ENCODE data around the gene STOM.

DNA sequence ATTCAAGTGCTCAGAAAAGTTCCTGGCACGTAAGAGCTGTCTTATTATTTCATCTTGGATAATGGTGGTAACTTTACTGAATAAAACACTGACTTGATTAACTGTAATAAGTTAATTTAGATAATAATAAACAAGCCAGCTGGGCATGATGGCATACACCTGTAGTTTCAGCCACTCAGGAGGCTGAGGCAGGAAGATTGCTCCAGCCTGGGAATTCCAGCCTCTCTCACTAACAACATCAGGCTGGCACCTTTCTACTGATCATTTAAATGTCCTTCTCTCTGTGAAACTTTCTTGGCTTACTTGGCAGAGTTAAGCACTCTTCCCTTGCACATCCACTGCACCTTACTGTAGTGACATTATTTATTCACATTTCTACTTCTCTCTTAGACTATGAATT lies 20.0 kb downstream of the STOM start:
- TF ChIP-seq, protein P1, sequence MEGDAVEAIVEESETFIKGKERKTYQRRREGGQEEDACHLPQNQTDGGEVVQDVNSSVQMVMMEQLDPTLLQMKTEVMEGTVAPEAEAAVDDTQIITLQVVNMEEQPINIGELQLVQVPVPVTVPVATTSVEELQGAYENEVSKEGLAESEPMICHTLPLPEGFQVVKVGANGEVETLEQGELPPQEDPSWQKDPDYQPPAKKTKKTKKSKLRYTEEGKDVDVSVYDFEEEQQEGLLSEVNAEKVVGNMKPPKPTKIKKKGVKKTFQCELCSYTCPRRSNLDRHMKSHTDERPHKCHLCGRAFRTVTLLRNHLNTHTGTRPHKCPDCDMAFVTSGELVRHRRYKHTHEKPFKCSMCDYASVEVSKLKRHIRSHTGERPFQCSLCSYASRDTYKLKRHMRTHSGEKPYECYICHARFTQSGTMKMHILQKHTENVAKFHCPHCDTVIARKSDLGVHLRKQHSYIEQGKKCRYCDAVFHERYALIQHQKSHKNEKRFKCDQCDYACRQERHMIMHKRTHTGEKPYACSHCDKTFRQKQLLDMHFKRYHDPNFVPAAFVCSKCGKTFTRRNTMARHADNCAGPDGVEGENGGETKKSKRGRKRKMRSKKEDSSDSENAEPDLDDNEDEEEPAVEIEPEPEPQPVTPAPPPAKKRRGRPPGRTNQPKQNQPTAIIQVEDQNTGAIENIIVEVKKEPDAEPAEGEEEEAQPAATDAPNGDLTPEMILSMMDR (conservative IDR thresholded peaks at IDR 0.05): no peak
- TF ChIP-seq ZFX (IDR thresholded peaks at IDR 0.05): no peak

Data from C4-2B (cell line).